HuH-7.5 (cell line): Measurements from ENCODE around the gene ALPG.
"Not testable (repeated sequence)": the region's sequence is repeated elsewhere in the genome, so short reads cannot be mapped to it uniquely, and the experiment has no call there.

ENCODE experiments used
- DNase-seq: peaks from one replicate; pipeline ENCODE4 v3.0.0; 2011; ENCODE audit warnings: low spot score

The ALPG gene

DNA sequence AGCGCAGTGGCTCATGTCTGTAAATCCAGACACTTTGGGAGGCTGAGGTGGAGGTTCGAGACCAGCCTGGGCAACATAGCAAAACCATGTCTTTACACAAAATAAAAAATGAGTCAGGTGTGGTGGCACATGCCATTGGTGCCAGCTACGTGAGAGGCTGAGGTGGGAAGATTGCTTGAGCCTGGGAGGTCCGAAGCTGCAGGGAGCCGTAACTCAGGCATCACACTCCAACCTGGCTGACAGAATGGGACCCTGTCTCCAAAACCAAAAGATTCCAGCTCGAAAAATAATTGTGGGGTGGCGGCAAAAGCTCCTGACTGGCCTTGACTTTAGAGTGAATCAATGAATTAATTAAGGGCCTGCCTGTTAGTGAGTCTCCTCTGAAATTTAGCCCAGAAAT, 29.3 kb upstream of the ALPG start:
- no peak for DNase-seq

GRCh38 chr2:232377841-232378734, 28.6 kb upstream of the ALPG start:
- no peak for DNase-seq

GRCh38 chr2:232378735-232379151, 27.9 kb upstream of the ALPG start, which contains the start of gene ALPP:
Gene ALPP (plus strand): TSS chr2:232378751. CDS start chr2:232378803, 52 bp downstream.
- not testable (repeated sequence) for DNase-seq

DNA sequence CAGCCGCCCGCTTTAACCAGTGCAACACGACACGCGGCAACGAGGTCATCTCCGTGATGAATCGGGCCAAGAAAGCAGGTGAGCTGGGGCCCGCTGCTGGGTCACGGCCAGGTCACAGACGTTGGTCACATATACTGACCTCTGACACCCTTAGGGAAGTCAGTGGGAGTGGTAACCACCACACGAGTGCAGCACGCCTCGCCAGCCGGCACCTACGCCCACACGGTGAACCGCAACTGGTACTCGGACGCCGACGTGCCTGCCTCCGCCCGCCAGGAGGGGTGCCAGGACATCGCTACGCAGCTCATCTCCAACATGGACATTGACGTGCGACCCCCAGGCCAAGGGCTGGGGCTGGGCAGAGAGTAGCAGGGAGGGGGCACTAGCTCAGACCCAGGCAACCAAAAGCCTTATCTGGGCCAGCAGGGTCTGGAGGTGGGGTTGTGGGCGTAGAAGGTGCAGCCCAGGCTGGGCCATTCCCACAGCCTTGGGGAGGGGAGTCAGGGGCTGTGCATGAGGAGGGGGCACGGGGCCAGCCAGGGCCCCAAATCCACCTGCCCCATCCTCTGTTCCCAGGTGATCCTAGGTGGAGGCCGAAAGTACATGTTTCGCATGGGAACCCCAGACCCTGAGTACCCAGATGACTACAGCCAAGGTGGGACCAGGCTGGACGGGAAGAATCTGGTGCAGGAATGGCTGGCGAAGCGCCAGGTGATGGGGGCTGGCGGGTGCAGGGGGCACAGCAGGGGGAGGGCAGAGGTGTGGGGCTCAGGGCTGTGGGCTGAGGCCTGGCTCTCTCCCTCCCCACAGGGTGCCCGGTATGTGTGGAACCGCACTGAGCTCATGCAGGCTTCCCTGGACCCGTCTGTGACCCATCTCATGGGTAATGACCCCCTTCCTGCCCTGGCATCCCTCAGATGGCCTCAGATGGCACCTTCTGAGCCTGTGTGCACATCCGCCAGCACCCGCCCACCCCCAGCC, 26.7 kb upstream of the ALPG start:
- not testable (repeated sequence) for DNase-seq

GRCh38 chr2:232381204-232382031, 25.2 kb upstream of the ALPG start:
- DNase-seq: not testable (repeated sequence)

GRCh38 chr2:232382331-232383225, 24.1 kb upstream of the ALPG start:
- no peak for DNase-seq

DNA sequence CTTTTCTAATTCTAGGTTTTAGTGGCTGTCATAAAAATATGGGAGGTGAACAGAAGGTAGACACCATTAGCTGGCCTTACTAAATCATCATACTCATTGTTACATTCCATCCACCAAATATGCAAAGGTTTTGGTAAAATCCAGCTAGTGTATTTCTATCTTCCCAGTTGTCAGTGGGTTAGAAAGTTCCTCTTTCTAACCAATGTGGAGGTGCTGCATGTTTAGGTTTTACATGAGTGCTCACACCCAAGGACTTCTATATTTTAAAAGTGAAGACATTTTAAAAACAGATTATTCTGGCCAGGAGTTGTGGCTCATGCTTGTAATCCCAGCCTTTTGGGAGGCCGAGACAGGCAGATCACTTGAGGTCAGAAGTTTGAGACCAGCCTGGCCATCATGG, 22.2 kb upstream of the ALPG start:
- no peak for DNase-seq

DNA sequence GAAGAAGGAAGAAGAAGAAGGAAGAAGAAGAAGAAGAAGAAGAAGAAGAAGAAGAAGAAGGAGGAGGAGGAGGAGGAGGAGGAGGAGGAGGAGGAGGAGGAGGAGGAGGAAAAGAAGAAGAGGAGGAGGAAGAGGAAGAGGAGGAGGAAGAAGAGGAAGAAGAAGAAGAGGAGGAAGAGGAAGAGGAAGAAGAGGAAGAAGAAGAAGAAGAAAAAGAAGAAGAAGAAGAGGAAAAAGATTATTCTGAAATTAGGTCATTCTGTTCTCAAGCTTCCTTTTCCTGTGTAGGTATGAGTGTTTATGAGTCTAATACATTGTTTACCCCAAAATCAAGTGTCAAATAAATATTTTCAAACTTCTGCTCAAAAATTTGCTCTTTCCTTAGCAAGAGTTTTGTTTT, 21.6 kb upstream of the ALPG start:
- not testable (repeated sequence) for DNase-seq

- no peak for DNase-seq
These were observed 20.8 kb upstream of the ALPG start for GRCh38 chr2:232385660-232386489.

GRCh38 chr2:232386490-232386739, 20.2 kb upstream of the ALPG start:
- no peak for DNase-seq

GRCh38 chr2:232386740-232387450, 19.7 kb upstream of the ALPG start:
- no peak for DNase-seq

GRCh38 chr2:232387451-232388171, 19.0 kb upstream of the ALPG start:
- DNase-seq: no peak

GRCh38 chr2:232388324-232388891, 18.2 kb upstream of the ALPG start:
- DNase-seq: no peak

DNA sequence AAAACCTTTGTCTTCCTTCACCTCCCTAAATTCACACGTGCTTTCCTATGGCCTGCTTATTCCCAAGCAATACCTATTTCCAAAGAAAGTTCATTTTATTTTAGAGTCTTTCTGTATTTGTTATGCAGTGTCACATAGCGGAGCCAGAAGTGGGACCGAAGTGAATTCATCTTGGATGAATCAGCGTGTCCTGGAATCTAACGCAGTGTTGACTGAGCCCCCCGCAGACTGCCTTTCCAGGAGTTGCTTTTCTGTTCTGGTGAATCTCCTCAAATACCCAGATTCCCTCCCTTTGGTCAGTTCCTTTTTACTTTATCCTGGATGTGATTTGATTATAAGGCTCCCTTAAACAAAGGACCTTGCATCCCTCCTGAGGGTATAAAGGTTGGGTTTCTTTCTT, 17.3 kb upstream of the ALPG start:
- no peak for DNase-seq

DNA sequence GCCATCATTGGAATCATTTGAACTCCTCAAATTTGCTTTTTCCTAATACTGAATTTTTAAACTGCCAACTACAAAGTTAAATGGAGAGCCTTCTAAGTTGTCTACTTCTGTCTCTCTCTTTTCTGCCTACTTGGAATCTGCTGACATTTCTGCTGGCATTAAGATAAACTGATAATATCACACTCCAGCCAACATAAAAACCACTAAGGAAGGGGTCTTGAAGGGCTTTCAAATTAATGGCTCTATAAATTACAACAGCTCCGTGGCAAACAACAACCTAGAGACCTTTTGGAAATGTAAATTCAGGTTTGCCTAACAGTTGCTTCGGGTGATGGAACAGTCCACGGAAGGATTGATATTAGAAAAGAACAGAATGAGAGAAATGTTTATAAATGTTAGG, 16.0 kb upstream of the ALPG start:
- no peak for DNase-seq

GRCh38 chr2:232393556-232393955, 13.1 kb upstream of the ALPG start:
- no peak for DNase-seq

GRCh38 chr2:232394431-232394830, 12.2 kb upstream of the ALPG start:
- not testable (repeated sequence) for DNase-seq

DNA sequence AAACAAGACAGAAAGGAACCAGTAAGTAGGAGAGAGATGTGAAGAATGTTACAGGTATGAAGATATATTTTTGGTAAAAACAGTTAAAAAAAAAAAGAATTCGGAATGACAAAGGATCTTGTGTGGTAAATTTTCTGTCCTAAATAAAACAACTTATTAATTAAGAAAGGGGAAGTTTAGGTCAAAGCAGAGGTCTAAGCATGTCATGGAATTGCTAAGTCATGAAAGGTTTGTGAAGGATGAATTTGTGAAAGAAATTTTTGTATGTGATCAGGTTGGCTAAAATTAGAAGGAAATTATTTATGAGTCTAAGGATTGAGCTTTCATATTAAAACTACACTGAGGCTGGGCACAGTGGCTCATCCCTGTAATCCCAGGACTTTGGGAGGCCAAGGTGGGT, 11.1 kb upstream of the ALPG start:
- no peak for DNase-seq
